ENCODE results near the gene LEF1. TPM values are rescaled to one million over a fixed set of nuclear protein-coding genes. Genes with fewer than 3 reads are reported as not detected.

Gene LEF1
- total RNA-seq, 2 experiments from 2014 or later, result 111 to 122 TPM

GRCh38 chr4:108008721-108009120 lies 160.0 kb downstream of the LEF1 start:
- no peaks in the 10 kb centered on the region for H3K27me3 Mint-ChIP-seq
- peaks cover 20% of the 10 kb centered on the region for H3K36me3 Mint-ChIP-seq
- intact Hi-C loops (cut with micrococcal nuclease), result no loop called here
- no peaks in the 10 kb centered on the region for H3K9me3 Mint-ChIP-seq
- no peak for DNase-seq
- H3K4me3 Mint-ChIP-seq, result no peak overlapping the region
- H3K27ac Mint-ChIP-seq, result no peak overlapping the region
- H3K4me1 Mint-ChIP-seq (ENCODE audit: low read depth), result peaks cover 17% of the 10 kb centered on the region
- ChIA-PET POLR2A (no interaction called here), CTCF (interaction anchor here (1.7 to 1.8 kb wide), 2 partner anchors 10 to 11 kb away, joined by 3 to 6 read pairs; no protein-coding TSS in a partner anchor)

GRCh38 chr4:108007984-108008383 lies 160.7 kb downstream of the LEF1 start:
- Mint-ChIP-seq H3K4me1 (ENCODE audit: low read depth) (peaks cover 20% of the 10 kb centered on the region), H3K4me3 (no peak overlapping the region), H3K27me3 (no peaks in the 10 kb centered on the region), H3K9me3 (no peaks in the 10 kb centered on the region), H3K36me3 (peaks cover 20% of the 10 kb centered on the region), H3K27ac (no peak overlapping the region)
- DNase-seq, result no peak
- ChIA-PET POLR2A (no interaction called here), CTCF (no interaction called here)
- intact Hi-C loops (cut with micrococcal nuclease), result no loop called here

- Mint-ChIP-seq H3K4me1 (ENCODE audit: low read depth) (peaks cover 23% of the 10 kb centered on the region), H3K36me3 (peaks cover 13% of the 10 kb centered on the region), H3K27me3 (no peaks in the 10 kb centered on the region), H3K9me3 (no peaks in the 10 kb centered on the region), H3K4me3 (no peak overlapping the region), H3K27ac (no peak overlapping the region)
- DNase-seq, result no peak
- ChIA-PET POLR2A (no interaction called here), CTCF (interaction anchor here (1.5 kb wide), 1 partner anchor 13 kb away, joined by 6 read pairs; no protein-coding TSS in a partner anchor)
- intact Hi-C loops (cut with micrococcal nuclease), result no loop called here
These were observed 162.4 kb downstream of the LEF1 start for GRCh38 chr4:108006361-108006760.

GRCh38 chr4:108005807-108006206 lies 162.9 kb downstream of the LEF1 start:
- Mint-ChIP-seq H3K27ac (no peak overlapping the region), H3K27me3 (no peaks in the 10 kb centered on the region), H3K4me3 (no peak overlapping the region), H3K9me3 (no peaks in the 10 kb centered on the region), H3K4me1 (ENCODE audit: low read depth) (peaks cover 23% of the 10 kb centered on the region), H3K36me3 (peaks cover 11% of the 10 kb centered on the region)
- ChIA-PET POLR2A (no interaction called here), CTCF (interaction anchor here (1.5 kb wide), 1 partner anchor 13 kb away, joined by 6 read pairs; no protein-coding TSS in a partner anchor)
- intact Hi-C loops (cut with micrococcal nuclease), result no loop called here
- DNase-seq, result no peak

GRCh38 chr4:108004646-108005045 lies 164.1 kb downstream of the LEF1 start:
- peaks cover 15% of the 10 kb centered on the region for H3K36me3 Mint-ChIP-seq
- CTCF ChIA-PET, result no interaction called here
- no peak overlapping the region for H3K27ac Mint-ChIP-seq
- no peak for DNase-seq
- POLR2A ChIA-PET, result no interaction called here
- H3K4me3 Mint-ChIP-seq, result no peak overlapping the region
- H3K4me1 Mint-ChIP-seq (ENCODE audit: low read depth), result peaks cover 23% of the 10 kb centered on the region
- no peaks in the 10 kb centered on the region for H3K27me3 Mint-ChIP-seq
- H3K9me3 Mint-ChIP-seq, result no peaks in the 10 kb centered on the region
- intact Hi-C loops (cut with micrococcal nuclease), result no loop called here

- no peak for DNase-seq
- Mint-ChIP-seq H3K27ac (no peak overlapping the region), H3K36me3 (peaks cover 15% of the 10 kb centered on the region), H3K9me3 (no peaks in the 10 kb centered on the region), H3K27me3 (no peaks in the 10 kb centered on the region), H3K4me3 (no peak overlapping the region), H3K4me1 (ENCODE audit: low read depth) (peaks cover 25% of the 10 kb centered on the region)
- ChIA-PET CTCF (interaction anchor here (0.7 kb wide), 1 partner anchor 13 kb away, joined by 3 read pairs; no protein-coding TSS in a partner anchor), POLR2A (no interaction called here)
- intact Hi-C loops (cut with micrococcal nuclease), result no loop called here
These were observed 164.7 kb downstream of the LEF1 start for GRCh38 chr4:108003982-108004515.

GRCh38 chr4:108001540-108002135 lies 167.1 kb downstream of the LEF1 start:
- H3K36me3 Mint-ChIP-seq, result peaks cover 29% of the 10 kb centered on the region
- no peaks in the 10 kb centered on the region for H3K27me3 Mint-ChIP-seq
- no peak overlapping the region for H3K27ac Mint-ChIP-seq
- CTCF ChIA-PET, result no interaction called here
- no peak overlapping the region for H3K4me3 Mint-ChIP-seq
- POLR2A ChIA-PET, result interaction anchor here (0.9 kb wide), 1 partner anchor 9 kb away, joined by 3 read pairs; no protein-coding TSS in a partner anchor
- peaks cover 27% of the 10 kb centered on the region for H3K4me1 Mint-ChIP-seq (ENCODE audit: low read depth)
- H3K9me3 Mint-ChIP-seq, result no peaks in the 10 kb centered on the region
- intact Hi-C loops (cut with micrococcal nuclease), result no loop called here
- no peak for DNase-seq

GRCh38 chr4:107999932-108000539 lies 168.7 kb downstream of the LEF1 start:
- Mint-ChIP-seq H3K4me3 (no peak overlapping the region), H3K4me1 (ENCODE audit: low read depth) (peaks cover 26% of the 10 kb centered on the region), H3K27me3 (no peaks in the 10 kb centered on the region), H3K9me3 (no peaks in the 10 kb centered on the region), H3K27ac (no peak overlapping the region), H3K36me3 (peaks cover 36% of the 10 kb centered on the region)
- no peak for DNase-seq
- POLR2A ChIA-PET, result no interaction called here
- intact Hi-C loops (cut with micrococcal nuclease), result no loop called here
- CTCF ChIA-PET, result interaction anchor here (1.3 kb wide), 1 partner anchor 18 kb away, joined by 4 read pairs; no protein-coding TSS in a partner anchor

GRCh38 chr4:107997794-107998193 lies 170.9 kb downstream of the LEF1 start:
- intact Hi-C loops (cut with micrococcal nuclease), result no loop called here
- CTCF ChIA-PET, result interaction anchor here (1.0 kb wide), 1 partner anchor 11 kb away, joined by 3 read pairs; no protein-coding TSS in a partner anchor
- DNase-seq, result no peak
- H3K36me3 Mint-ChIP-seq, result peaks cover 33% of the 10 kb centered on the region
- no peaks in the 10 kb centered on the region for H3K27me3 Mint-ChIP-seq
- H3K4me3 Mint-ChIP-seq, result no peak overlapping the region
- POLR2A ChIA-PET, result no interaction called here
- H3K9me3 Mint-ChIP-seq, result no peaks in the 10 kb centered on the region
- no peak overlapping the region for H3K27ac Mint-ChIP-seq
- peaks cover 25% of the 10 kb centered on the region for H3K4me1 Mint-ChIP-seq (ENCODE audit: low read depth)

Other genes starting within 250 kb of the LEF1 start
- gene CYP2U1, start 237.4 kb downstream of the LEF1 start, total RNA-seq, result 1 to 10 TPM; 1.2 to 1.5 TPM
- 10 to 100 TPM; 49.0 to 50.6 TPM for gene HADH, start 179.0 kb downstream of the LEF1 start, total RNA-seq